CD14-positive monocyte (primary cell): ENCODE results near the gene VMAC. TPM values are rescaled to one million over a fixed set of nuclear protein-coding genes. Genes with fewer than 3 reads are reported as not detected.

Source experiments
- DNase-seq, 3 donors: peaks; one replicate each; pipeline ENCODE4 v3.0.0-alpha.2; 2011 to 2022
- H2AFZ ChIP-seq: 2 replicates; pipeline ENCODE4 v1.6.0; 2012; ENCODE audit warnings: mild to moderate bottlenecking, low read depth, low read length, inconsistent platforms; ENCODE audit not compliant: insufficient read depth, poor library complexity, severe bottlenecking
- H3K27ac ChIP-seq, 2 donors: 1 replicate in 1 of 2; 2 replicates in 1 of 2; pipeline ENCODE4 v1.5.1; 2012 to 2013; ENCODE audit warnings: low read length in 2 of 2, control low read depth in 1 of 2, inconsistent platforms in 1 of 2, low read depth in 1 of 2, mild to moderate bottlenecking in 1 of 2
- H3K27me3 ChIP-seq, 2 donors: one replicate each; pipeline versions ENCODE4 v1.6.0 to v1.6.1; 2011 to 2013; ENCODE audit warnings: low read length in 2 of 2; ENCODE audit not compliant: control insufficient read depth in 2 of 2, insufficient read depth in 2 of 2
- H3K36me3 ChIP-seq, 2 donors: replicated peaks in 1 of 2; 1 replicate in 1 of 2; 2 replicates in 1 of 2; pipeline versions ENCODE4 v1.5.1 to v1.6.1; 2012 to 2013; ENCODE audit warnings: low read length in 2 of 2, control low read depth in 1 of 2, inconsistent platforms in 1 of 2, mild to moderate bottlenecking in 1 of 2; ENCODE audit not compliant: insufficient read depth in 2 of 2, control insufficient read depth in 1 of 2
- H3K4me1 ChIP-seq, 2 donors: 1 replicate in 1 of 2; 2 replicates in 1 of 2; pipeline versions ENCODE4 v1.5.1 to v1.6.1; 2012 to 2013; ENCODE audit warnings: low read length in 2 of 2, control low read depth in 1 of 2, inconsistent platforms in 1 of 2, mild to moderate bottlenecking in 1 of 2, moderate library complexity in 1 of 2; ENCODE audit not compliant: insufficient read depth in 2 of 2, control insufficient read depth in 1 of 2
- H3K4me2 ChIP-seq: replicated peaks from 2 replicates; pipeline ENCODE3; 2012; ENCODE audit warnings: low read length, moderate library complexity, mild to moderate bottlenecking; ENCODE audit not compliant: poor library complexity, severe bottlenecking; ENCODE audit errors: extremely low read depth
- H3K4me3 ChIP-seq, 3 experiments: fragments of 200-600 bp in 1 of 3; sonication (generic) in 1 of 3; replicated peaks in 1 of 3; 1 replicate in 2 of 3; 2 replicates in 1 of 3; pipeline ENCODE4 v1.5.1; 2011 to 2013; ENCODE audit warnings: low read length in 3 of 3, mild to moderate bottlenecking in 3 of 3, control low read depth in 2 of 3, low read depth in 2 of 3, inconsistent platforms in 1 of 3, moderate library complexity in 1 of 3
- H3K79me2 ChIP-seq: 2 replicates; pipeline ENCODE4 v1.6.0; 2012; ENCODE audit warnings: mild to moderate bottlenecking, control low read depth, inconsistent platforms, low read length, moderate library complexity; ENCODE audit not compliant: insufficient read depth
- H3K9ac ChIP-seq: 2 replicates; pipeline ENCODE4 v1.6.0; 2017; ENCODE audit warnings: low read length, mild to moderate bottlenecking; ENCODE audit not compliant: insufficient read depth, poor library complexity, severe bottlenecking
- H3K9me3 ChIP-seq, 2 donors: replicated peaks in 1 of 2; 1 replicate in 1 of 2; 2 replicates in 1 of 2; pipeline versions ENCODE4 v1.5.1 to v1.6.1; 2012 to 2013; ENCODE audit warnings: low read length in 2 of 2, control low read depth in 1 of 2; ENCODE audit not compliant: control insufficient read depth in 1 of 2, insufficient read depth in 1 of 2
- H4K20me1 ChIP-seq: 2 replicates; pipeline ENCODE4 v1.6.0; 2012; ENCODE audit warnings: mild to moderate bottlenecking, low read length, control low read depth, moderate library complexity; ENCODE audit not compliant: insufficient read depth
- H3K27ac Mint-ChIP-seq, 7 donors: one replicate each; pipeline ENCODE4 v1.8.0; 2020; ENCODE audit warnings: mild to moderate bottlenecking in 7 of 7, mixed read lengths in 7 of 7, moderate library complexity in 6 of 7, inconsistent platforms in 2 of 7
- H3K27me3 Mint-ChIP-seq, 3 donors: one replicate each; pipeline ENCODE4 v1.8.0; 2021 to 2022; ENCODE audit warnings: low read depth in 3 of 3, mild to moderate bottlenecking in 3 of 3, mixed read lengths in 3 of 3, moderate library complexity in 3 of 3, inconsistent platforms in 1 of 3
- H3K36me3 Mint-ChIP-seq, 2 donors: one replicate each; pipeline ENCODE4 v1.8.0; 2020; ENCODE audit warnings: mixed read lengths in 2 of 2, inconsistent platforms in 1 of 2, mild to moderate bottlenecking in 1 of 2
- H3K4me1 Mint-ChIP-seq: one replicate; pipeline ENCODE4 v1.8.0; 2020; ENCODE audit warnings: mild to moderate bottlenecking, mixed read lengths
- H3K4me3 Mint-ChIP-seq, 2 donors: one replicate each; pipeline ENCODE4 v1.8.0; 2020; ENCODE audit warnings: mild to moderate bottlenecking in 2 of 2, mixed read lengths in 2 of 2, moderate library complexity in 1 of 2
- H3K9me3 Mint-ChIP-seq, 7 donors: one replicate each; pipeline ENCODE4 v1.8.0; 2020 to 2022; ENCODE audit warnings: mixed read lengths in 7 of 7, mild to moderate bottlenecking in 6 of 7, moderate library complexity in 6 of 7, inconsistent platforms in 2 of 7
- WGBS: methylation state at CpG from one replicate; pipeline ENCODE4 v1.1.5; 2013; ENCODE audit warnings: missing lambda C conversion rate; ENCODE audit not compliant: insufficient coverage; 5-methylcytosine and 5-hydroxymethylcytosine counted together
- intact Hi-C, 2 donors: fragments of 100-400 bp; cut with micrococcal nuclease; formaldehyde crosslinking; loops; one replicate each; pipeline versions ENCODE4 v1.15.0 to v1.15.1; 2023
- polyA plus RNA-seq, 3 donors: library from polyadenylated mRNA; depleted of rRNA in 1 of 3; unstranded in 2 of 3; stranded (reverse) in 1 of 3; fragments of 300-500 nt in 2 of 3; fragments of >200 nt in 1 of 3; fragmentation: Illumina TruSeq in 2 of 3; gene quantifications; 1 replicate in 2 of 3; 2 replicates in 1 of 3; pipeline ENCODE4 v1.2.3, GENCODE V29; 2012 to 2021
- TF ChIP-seq, protein P1 (sequence below): fragments of 200-600 bp; IDR thresholded peaks from one replicate; pipeline ENCODE4 v1.8.0; 2022; ENCODE audit warnings: antibody characterized with exemption, mild to moderate bottlenecking

The VMAC gene
- polyA plus RNA-seq, 3 donors = 3.1 to 13.0 (median 4.3) TPM

DNA sequence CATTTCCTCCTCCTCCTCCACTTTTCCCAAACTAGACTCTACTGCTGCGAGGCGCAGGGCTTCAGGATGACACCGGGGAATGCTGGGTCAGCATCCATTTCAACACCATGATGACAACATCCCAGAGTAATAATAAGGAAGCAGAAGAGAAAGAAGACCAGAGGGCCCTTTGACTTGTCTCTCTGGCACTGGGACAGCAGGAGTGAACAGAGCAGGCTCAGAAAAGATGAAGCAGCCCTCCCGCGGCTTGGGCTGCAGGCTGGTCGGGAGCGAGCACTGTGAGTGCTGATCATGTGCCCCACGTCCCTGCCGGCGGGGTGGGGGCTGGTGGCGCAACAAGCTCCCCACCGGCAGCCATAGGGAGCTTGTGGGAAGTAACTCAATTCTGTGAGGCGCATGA, 42.8 kb downstream of the VMAC start:
- Histone ChIP-seq H3K9ac (peak overlapping the region; percentile 63), H3K27ac (peak overlapping the region; percentile 90 to 93), H3K27me3 (no peaks in the 10 kb centered on the region), H3K4me3 (peak overlapping the region in 2 of 3 experiments; percentile 22 to 66), H3K79me2 (peaks cover 80% of the 10 kb centered on the region), H3K36me3 (peaks cover 13 to 38% of the 10 kb centered on the region in 2 donors), H3K9me3 (no peaks in the 10 kb centered on the region), H2AFZ (peak overlapping the region; percentile 76), H3K4me1 (peaks cover 44 to 46% of the 10 kb centered on the region in 2 donors), H4K20me1 (peaks cover 56% of the 10 kb centered on the region), H3K4me2 (peak overlapping the region; percentile 64)
- peaks cover 0 to 6% (median 1%) of the 10 kb centered on the region in 3 donors for H3K27me3 Mint-ChIP-seq
- H3K4me1 Mint-ChIP-seq = peaks cover 54% of the 10 kb centered on the region
- peak; percentile 87 to 93 (median 90) for DNase-seq
- H3K36me3 Mint-ChIP-seq = peaks cover 34 to 43% of the 10 kb centered on the region in 2 donors
- no peaks in the 10 kb centered on the region for H3K9me3 Mint-ChIP-seq
- peak overlapping the region; percentile 96 to 98 (median 96) for H3K27ac Mint-ChIP-seq
- TF ChIP-seq, protein P1, sequence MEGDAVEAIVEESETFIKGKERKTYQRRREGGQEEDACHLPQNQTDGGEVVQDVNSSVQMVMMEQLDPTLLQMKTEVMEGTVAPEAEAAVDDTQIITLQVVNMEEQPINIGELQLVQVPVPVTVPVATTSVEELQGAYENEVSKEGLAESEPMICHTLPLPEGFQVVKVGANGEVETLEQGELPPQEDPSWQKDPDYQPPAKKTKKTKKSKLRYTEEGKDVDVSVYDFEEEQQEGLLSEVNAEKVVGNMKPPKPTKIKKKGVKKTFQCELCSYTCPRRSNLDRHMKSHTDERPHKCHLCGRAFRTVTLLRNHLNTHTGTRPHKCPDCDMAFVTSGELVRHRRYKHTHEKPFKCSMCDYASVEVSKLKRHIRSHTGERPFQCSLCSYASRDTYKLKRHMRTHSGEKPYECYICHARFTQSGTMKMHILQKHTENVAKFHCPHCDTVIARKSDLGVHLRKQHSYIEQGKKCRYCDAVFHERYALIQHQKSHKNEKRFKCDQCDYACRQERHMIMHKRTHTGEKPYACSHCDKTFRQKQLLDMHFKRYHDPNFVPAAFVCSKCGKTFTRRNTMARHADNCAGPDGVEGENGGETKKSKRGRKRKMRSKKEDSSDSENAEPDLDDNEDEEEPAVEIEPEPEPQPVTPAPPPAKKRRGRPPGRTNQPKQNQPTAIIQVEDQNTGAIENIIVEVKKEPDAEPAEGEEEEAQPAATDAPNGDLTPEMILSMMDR = no peak
- peak overlapping the region; percentile 71 to 86 for H3K4me3 Mint-ChIP-seq
- WGBS = 0% methylated on average over 9 of the region's 13 CpGs
- intact Hi-C loops = no loop called here

DNA sequence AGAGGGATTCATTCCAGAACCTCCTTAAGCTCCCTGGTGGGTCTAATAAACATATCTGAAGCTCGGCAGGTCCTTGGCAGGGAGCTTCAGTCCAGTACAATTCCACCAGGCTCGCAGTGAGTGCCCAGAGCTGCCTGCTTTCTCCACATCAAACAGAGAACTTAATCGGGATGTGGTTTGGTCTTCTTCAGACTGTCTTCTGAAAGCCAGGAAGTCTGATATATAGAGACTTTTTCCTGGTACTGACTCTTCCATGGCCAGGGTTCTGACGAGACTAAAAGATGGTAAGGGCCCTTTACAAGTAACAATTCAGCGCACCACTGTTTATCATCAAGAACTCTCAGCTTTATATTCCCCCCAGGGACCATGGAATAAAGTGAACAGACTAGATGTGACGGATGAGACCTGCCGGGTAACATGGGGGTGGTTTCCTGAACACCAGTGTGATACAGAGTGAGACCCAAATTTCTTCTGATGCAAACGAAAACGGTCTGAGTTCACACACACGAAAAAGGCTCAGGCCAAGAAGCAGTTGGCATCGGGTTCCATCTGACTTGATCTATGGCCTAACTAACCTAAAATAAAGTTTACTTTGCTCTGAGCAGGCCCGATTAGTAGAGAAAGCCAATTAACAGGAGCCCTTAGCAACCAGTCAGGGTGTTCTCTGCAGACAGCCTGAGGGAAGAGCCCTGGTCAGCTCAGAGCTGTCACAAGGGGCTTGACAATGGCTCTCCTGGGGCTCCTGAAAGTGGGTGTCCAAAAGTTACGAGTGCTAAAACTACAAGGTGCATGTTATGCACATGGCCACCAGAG, 44.3 kb downstream of the VMAC start:
- no peak overlapping the region for H3K4me2 ChIP-seq
- no peaks in the 10 kb centered on the region for H3K9me3 ChIP-seq
- Mint-ChIP-seq H3K27ac (peak overlapping the region; percentile 96 to 98 (median 96)), H3K27me3 (peaks cover 0 to 7% (median 0%) of the 10 kb centered on the region in 3 donors), H3K36me3 (peaks cover 31 to 33% of the 10 kb centered on the region in 2 donors), H3K4me1 (peaks cover 69% of the 10 kb centered on the region), H3K4me3 (no peak overlapping the region), H3K9me3 (no peaks in the 10 kb centered on the region)
- H3K4me1 ChIP-seq = peaks cover 60 to 61% of the 10 kb centered on the region in 2 donors
- TF ChIP-seq, protein P1 = no peak
- peak overlapping the region; percentile 25 for H3K9ac ChIP-seq
- H3K27me3 ChIP-seq = no peaks in the 10 kb centered on the region
- peak overlapping the region; percentile 90 to 93 for H3K27ac ChIP-seq
- H3K4me3 ChIP-seq = no peak overlapping the region
- WGBS = 85% methylated on average over 4 of the region's 13 CpGs
- H4K20me1 ChIP-seq = peaks cover 58% of the 10 kb centered on the region
- peaks cover 13 to 31% of the 10 kb centered on the region in 2 donors for H3K36me3 ChIP-seq
- no peak for DNase-seq
- H2AFZ ChIP-seq = no peak overlapping the region
- intact Hi-C loops = no loop called here
- peaks cover 83% of the 10 kb centered on the region for H3K79me2 ChIP-seq
